Central memory CD4-positive, alpha-beta T cell (primary cell): ENCODE data around the gene ABCE1.
A peak's percentile ranks its signal among the peaks of the same experiment; 100 is the strongest.
"Not testable (repeated sequence)": the region's sequence is repeated elsewhere in the genome, so short reads cannot be mapped to it uniquely, and the experiment has no call there.

ENCODE experiments used
- DNase-seq: peaks from one replicate; pipeline ENCODE4 v3.0.0; 2022

The ABCE1 gene

DNA sequence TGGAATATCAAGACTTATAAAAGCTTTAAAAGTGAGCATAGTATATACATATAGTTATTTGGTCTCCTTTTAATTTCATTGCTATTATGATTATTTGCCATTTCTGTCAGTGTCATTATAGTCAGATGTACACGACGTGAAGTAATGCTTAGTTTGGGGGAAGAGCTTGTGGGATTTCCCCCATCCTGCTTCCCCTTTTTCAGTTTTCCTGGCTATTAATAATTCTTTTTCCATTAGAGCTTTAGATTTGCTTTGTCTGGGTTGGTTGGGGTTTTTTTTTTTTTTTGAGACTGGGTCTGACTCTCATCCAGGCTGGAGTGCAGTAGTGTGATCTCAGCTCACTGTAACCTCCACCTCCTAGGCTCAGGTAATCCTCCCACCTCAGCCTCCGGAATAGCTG, 5.4 kb downstream of the ABCE1 start:
- DNase-seq, result no peak

- DNase-seq, result no peak
Observed at GRCh38 chr4:145107126-145107525, 9.0 kb downstream of the ABCE1 start.

GRCh38 chr4:145108128-145108527, 10.0 kb downstream of the ABCE1 start:
- no peak for DNase-seq

- no peak for DNase-seq
Observed at GRCh38 chr4:145125396-145125795, 27.3 kb downstream of the ABCE1 start.

GRCh38 chr4:145130130-145130529, 32.0 kb downstream of the ABCE1 start:
- no peak for DNase-seq

DNA sequence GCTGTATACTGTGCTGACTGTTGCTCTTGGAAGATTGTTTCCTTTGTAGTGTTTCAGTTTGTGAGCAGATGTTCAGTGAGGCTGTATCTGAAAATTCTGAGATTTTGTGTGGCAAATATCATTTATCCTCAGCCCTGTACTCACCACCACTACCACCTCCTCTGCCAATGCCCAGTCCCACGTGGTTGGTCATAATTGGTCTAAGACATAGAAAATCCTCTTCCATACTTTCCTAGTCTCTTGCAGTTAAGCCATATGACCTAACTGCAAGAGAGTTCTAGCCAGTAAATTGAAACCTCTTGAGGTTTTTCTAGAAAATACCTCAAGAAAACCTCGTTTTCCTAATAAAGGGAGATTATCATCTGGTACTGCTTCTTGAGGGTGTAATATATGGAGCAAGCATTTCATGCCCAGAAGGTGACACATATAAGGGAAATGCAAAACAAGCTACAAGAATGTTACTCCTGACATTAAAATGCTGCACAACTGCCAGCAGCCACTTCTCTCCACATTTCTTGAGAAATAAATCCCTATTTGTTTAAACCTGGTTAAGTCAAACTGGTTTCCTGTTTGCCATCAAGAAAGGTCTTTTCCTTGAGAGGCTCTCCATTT, 32.8 kb downstream of the ABCE1 start:
- no peak for DNase-seq

DNA sequence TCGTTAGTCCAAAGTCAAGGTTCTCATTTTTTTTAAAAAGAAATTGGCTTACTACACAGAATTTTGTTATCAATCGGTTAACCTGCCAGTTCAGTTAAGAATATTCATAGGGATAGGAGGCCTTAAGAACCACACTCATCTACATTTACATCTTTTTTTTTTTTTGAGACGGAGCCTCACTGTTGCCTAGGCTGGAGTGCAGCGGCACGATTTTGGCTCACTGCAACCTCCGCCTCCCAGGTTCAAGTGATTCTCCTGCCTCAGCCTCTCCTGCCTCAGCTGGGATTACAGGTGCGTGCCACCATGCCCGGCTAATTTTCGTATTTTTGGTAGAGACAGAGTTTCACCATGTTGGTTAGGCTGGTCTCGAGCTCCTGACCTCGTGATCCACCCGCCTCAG, 33.7 kb downstream of the ABCE1 start:
- no peak for DNase-seq

- no peak for DNase-seq
Observed at GRCh38 chr4:145132511-145133098, 34.5 kb downstream of the ABCE1 start.

DNA sequence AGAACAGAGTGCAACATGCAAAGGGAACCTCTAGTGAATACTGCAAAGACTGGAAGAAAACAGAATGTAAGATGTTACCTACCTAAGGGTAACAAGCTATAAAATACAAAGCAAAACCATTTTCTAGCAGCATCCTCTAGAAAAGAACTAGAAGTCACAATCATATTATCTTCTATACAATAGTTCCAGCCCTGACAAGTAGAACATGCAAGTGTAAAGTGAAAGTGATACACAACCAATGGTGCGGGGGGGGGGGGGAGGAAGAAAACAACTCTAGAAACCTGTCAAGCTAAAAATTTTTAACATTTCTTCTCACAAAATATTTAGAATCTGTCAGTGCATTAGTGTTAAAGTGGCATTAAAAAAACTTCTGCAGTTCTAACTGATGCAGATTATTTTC, 38.1 kb downstream of the ABCE1 start:
- not testable (repeated sequence) for DNase-seq

DNA sequence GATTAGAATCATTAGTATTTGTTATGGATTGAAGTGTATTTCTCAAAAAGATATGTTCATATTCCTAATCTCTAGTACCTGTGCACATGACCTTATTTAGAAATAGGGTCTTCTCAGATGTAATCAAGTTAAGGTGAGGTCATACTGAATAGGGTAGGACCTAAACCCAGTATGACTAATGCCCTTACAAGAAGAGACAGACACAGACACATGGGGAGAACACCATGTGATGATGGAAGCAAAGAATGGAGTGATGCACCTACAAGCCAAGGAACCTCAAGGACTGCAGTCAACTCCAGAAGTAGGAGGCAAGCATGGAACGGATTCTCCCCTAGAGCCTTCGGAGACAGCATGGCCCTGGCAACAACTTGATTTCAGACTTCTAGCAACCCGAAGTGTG, 50.9 kb downstream of the ABCE1 start:
- no peak for DNase-seq

- no peak for DNase-seq
Observed at GRCh38 chr4:145153181-145153903, 55.2 kb downstream of the ABCE1 start.

GRCh38 chr4:145153904-145154298, 55.8 kb downstream of the ABCE1 start:
- DNase-seq, result no peak

DNA sequence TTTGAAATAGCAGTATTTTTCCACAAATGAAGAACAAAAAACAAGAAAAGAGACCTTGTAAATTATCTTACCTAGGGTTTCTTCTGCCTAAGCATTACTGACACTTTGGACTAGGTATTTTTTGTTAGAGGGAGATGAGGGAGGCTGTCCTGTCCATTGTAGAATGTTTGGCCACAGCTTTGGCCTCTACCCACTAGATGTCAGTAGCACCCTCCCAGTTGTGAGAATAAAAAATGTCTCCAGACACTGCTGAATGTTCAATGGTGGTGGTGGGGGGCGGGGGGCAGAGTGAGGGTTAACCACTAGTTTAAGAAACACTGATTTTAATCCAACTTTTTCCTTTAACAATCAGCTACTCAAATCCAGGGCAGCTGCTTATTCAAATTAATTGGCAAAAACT, 56.5 kb downstream of the ABCE1 start:
- no peak for DNase-seq

GRCh38 chr4:145155268-145155870, 57.3 kb downstream of the ABCE1 start:
- DNase-seq, result no peak

GRCh38 chr4:145156986-145157385, 58.9 kb downstream of the ABCE1 start:
- no peak for DNase-seq

DNA sequence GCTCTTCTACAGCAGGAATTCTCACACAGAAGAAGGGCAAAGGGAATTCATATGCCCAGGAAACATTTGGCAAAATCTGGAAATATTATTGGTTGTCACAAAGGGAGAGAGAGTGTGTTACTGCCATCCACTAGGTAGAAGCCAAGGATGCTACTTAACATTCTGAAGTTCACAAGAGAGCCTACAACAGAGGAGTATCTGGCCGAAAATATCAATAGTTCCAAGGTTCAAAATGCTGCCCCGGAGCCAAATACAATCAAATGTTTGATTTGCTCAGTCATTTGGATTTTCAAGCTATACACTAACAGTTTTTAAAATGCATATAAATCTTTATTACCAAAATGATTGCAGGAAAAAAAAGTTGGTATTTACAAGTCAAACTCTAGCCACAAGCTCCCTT, 63.4 kb downstream of the ABCE1 start:
- DNase-seq, result no peak

GRCh38 chr4:145167887-145168286, 69.8 kb downstream of the ABCE1 start:
- DNase-seq, result no peak

- DNase-seq, result no peak
Observed at GRCh38 chr4:145168581-145169187, 70.6 kb downstream of the ABCE1 start.

GRCh38 chr4:145170223-145170622, 72.1 kb downstream of the ABCE1 start:
- no peak for DNase-seq

- DNase-seq, result no peak
Observed at GRCh38 chr4:145171911-145172310, 73.8 kb downstream of the ABCE1 start.

- DNase-seq, result peak; percentile 11
Observed at GRCh38 chr4:145176641-145177432, 78.7 kb downstream of the ABCE1 start.

GRCh38 chr4:145177511-145177905, 79.4 kb downstream of the ABCE1 start:
- no peak for DNase-seq
